Fibroblast of villous mesenchyme (primary cell): ENCODE results near the gene WWC1. TPM values are rescaled to one million over a fixed set of nuclear protein-coding genes. Genes with fewer than 3 reads are reported as not detected.

ENCODE experiments used
- DNase-seq: peaks from one replicate; pipeline ENCODE4 v3.0.0-alpha.2; 2010; ENCODE audit warnings: low read depth
- H3K4me3 ChIP-seq: 2 replicates; pipeline ENCODE4 v1.5.1; 2011; ENCODE audit warnings: low read depth, mild to moderate bottlenecking, low read length
- CTCF ChIP-seq: IDR thresholded peaks from 2 replicates; pipeline ENCODE4 v1.5.1; 2012; ENCODE audit warnings: low read depth, mild to moderate bottlenecking, low read length; ENCODE audit not compliant: insufficient read depth
- total RNA-seq: library from RNA; depleted of rRNA; stranded (reverse); fragments of >200 nt; gene quantifications from 2 replicates; pipeline ENCODE4 v1.2.3, GENCODE V29; 2012

WWC1 gene
- 0.32 and 2.2 TPM in 2 replicates for total RNA-seq

GRCh38 chr5:168291342-168291963 lies at the start of gene WWC1:
Gene WWC1 (plus strand): TSS chr5:168291645. CDS start chr5:168292153, 508 bp downstream.
- peak; percentile 13 for DNase-seq
- TF ChIP-seq CTCF, result no peak
- peak within 1 kb of the TSS; percentile 46 for H3K4me3 ChIP-seq

- no peak overlapping the region for H3K4me3 ChIP-seq
- no peak for TF ChIP-seq CTCF
- no peak for DNase-seq
Measured at GRCh38 chr5:168244838-168245559, 46.4 kb upstream of the WWC1 start.

GRCh38 chr5:168249923-168250322 lies 41.5 kb upstream of the WWC1 start:
- TF ChIP-seq CTCF, result no peak
- no peak for DNase-seq
- H3K4me3 ChIP-seq, result no peak overlapping the region

GRCh38 chr5:168251259-168251658 lies 40.2 kb upstream of the WWC1 start:
- TF ChIP-seq CTCF, result no peak
- no peak for DNase-seq
- no peak overlapping the region for H3K4me3 ChIP-seq

GRCh38 chr5:168254013-168254693 lies 37.3 kb upstream of the WWC1 start:
- TF ChIP-seq CTCF, result no peak
- DNase-seq, result no peak
- no peak overlapping the region for H3K4me3 ChIP-seq

- peak; percentile 74 for DNase-seq
- no peak for TF ChIP-seq CTCF
- H3K4me3 ChIP-seq, result no peak overlapping the region
Measured at GRCh38 chr5:168260353-168261226, 30.9 kb upstream of the WWC1 start.
